Keratinocyte (primary cell): ENCODE results near the gene CCL17. TPM values are rescaled to one million over a fixed set of nuclear protein-coding genes. Genes with fewer than 3 reads are reported as not detected.
"Not testable (repeated sequence)": the region's sequence is repeated elsewhere in the genome, so short reads cannot be mapped to it uniquely, and the experiment has no call there.

Experiments
- DNase-seq: peaks from one replicate; pipeline ENCODE4 v3.0.0-alpha.2; 2011; ENCODE audit warnings: low read depth, missing footprints, low spot score
- FAIRE-seq: peaks from 2 replicates; lab custom pipeline; 2011; peaks lifted over from hg19 to GRCh38; lab: Jason Lieb, UNC
- H2AFZ ChIP-seq: 2 replicates; pipeline ENCODE4 v1.6.0; 2012; ENCODE audit warnings: low read length, control low read depth, inconsistent platforms; ENCODE audit not compliant: control insufficient read depth
- H3K27ac ChIP-seq: 2 replicates; pipeline ENCODE4 v1.5.1; 2011; ENCODE audit warnings: low read length; ENCODE audit not compliant: control insufficient read depth, insufficient read depth
- H3K27me3 ChIP-seq: 3 replicates; pipeline ENCODE4 v1.6.0; 2011; ENCODE audit warnings: low read length; ENCODE audit not compliant: control insufficient read depth, insufficient read depth; ENCODE audit errors: extremely low read depth
- H3K36me3 ChIP-seq, 2 experiments: 2 replicates in 1 of 2; 3 replicates in 1 of 2; pipeline ENCODE4 v1.5.1; 2011; ENCODE audit warnings: low read length in 2 of 2, mild to moderate bottlenecking in 1 of 2; ENCODE audit not compliant: control insufficient read depth in 2 of 2, insufficient read depth in 2 of 2; ENCODE audit errors: extremely low read depth in 1 of 2
- H3K4me1 ChIP-seq: 3 replicates; pipeline ENCODE4 v1.5.1; 2011; ENCODE audit warnings: low read length; ENCODE audit not compliant: control insufficient read depth, insufficient read depth; ENCODE audit errors: extremely low read depth
- H3K4me2 ChIP-seq: 3 replicates; pipeline ENCODE4 v1.6.0; 2011; ENCODE audit warnings: low read depth, low read length; ENCODE audit not compliant: control insufficient read depth, insufficient read depth; ENCODE audit errors: extremely low read depth
- H3K4me3 ChIP-seq, 3 experiments: fragments of 200-600 bp in 1 of 3; sonication (generic) in 1 of 3; 2 replicates in 2 of 3; 3 replicates in 1 of 3; pipeline ENCODE4 v1.5.1; 2011 to 2016; ENCODE audit warnings: low read length in 3 of 3, mild to moderate bottlenecking in 3 of 3, control low read depth in 2 of 3, inconsistent platforms in 1 of 3, low read depth in 1 of 3, mixed read lengths in 1 of 3, mixed run types in 1 of 3, moderate library complexity in 1 of 3; ENCODE audit not compliant: control insufficient read depth in 2 of 3, insufficient read depth in 2 of 3; ENCODE audit errors: extremely low read depth in 1 of 3
- H3K79me2 ChIP-seq: 2 replicates; pipeline ENCODE4 v1.6.0; 2012; ENCODE audit warnings: low read length; ENCODE audit not compliant: control insufficient read depth, insufficient read depth
- H3K9ac ChIP-seq: 3 replicates; pipeline ENCODE4 v1.6.0; 2011; ENCODE audit warnings: low read length; ENCODE audit not compliant: control insufficient read depth, insufficient read depth; ENCODE audit errors: extremely low read depth
- H3K9me1 ChIP-seq: 3 replicates; pipeline ENCODE4 v1.6.0; 2011; ENCODE audit warnings: low read length; ENCODE audit not compliant: control insufficient read depth, insufficient read depth; ENCODE audit errors: extremely low read depth
- H3K9me3 ChIP-seq: 2 replicates; pipeline ENCODE4 v1.5.1; 2012; ENCODE audit warnings: low read depth, low read length; ENCODE audit not compliant: control insufficient read depth
- H4K20me1 ChIP-seq: 3 replicates; pipeline ENCODE4 v1.6.0; 2011; ENCODE audit warnings: low read length; ENCODE audit not compliant: control insufficient read depth, insufficient read depth; ENCODE audit errors: extremely low read depth
- CTCF ChIP-seq, 3 experiments: IDR thresholded peaks in 1 of 3; conservative IDR thresholded peaks in 1 of 3; optimal IDR thresholded peaks in 1 of 3; 2 replicates in 2 of 3; 3 replicates in 1 of 3; pipeline versions ENCODE3 to v1.5.1; 2011; ENCODE audit warnings: low read length in 3 of 3, mild to moderate bottlenecking in 3 of 3, moderate library complexity in 2 of 3, control low read depth in 1 of 3, inconsistent platforms in 1 of 3; ENCODE audit not compliant: insufficient read depth in 2 of 3; ENCODE audit errors: extremely low read depth in 1 of 3
- EZH2 ChIP-seq: IDR thresholded peaks from one replicate; pipeline ENCODE4 v1.6.1; 2012; ENCODE audit warnings: inconsistent platforms, mild to moderate bottlenecking, low read length, moderate library complexity
- dilution Hi-C: fragments of 300-500 bp; cut with MboI; formaldehyde crosslinking; loops from one replicate; pipeline ENCODE4 v1.7.0; 2020; ENCODE audit warnings: low sequenced_read_pairs; ENCODE audit not compliant: extremely low pct_ligation_motif_present
- polyA plus RNA-seq, 5 experiments: library from polyadenylated mRNA; depleted of rRNA in 3 of 5; stranded (reverse) in 3 of 5; stranded (forward) in 1 of 5; unstranded in 1 of 5; fragments of >200 nt; gene quantifications; 1 replicate in 1 of 5; 2 replicates in 3 of 5; 3 replicates in 1 of 5; pipeline versions ENCODE4 v1.2.1 to v1.2.3, GENCODE V29; 2011 to 2012; ENCODE audit warnings: missing spikeins in 2 of 5, low read depth in 1 of 5, low replicate concordance in 1 of 5

The CCL17 gene
- polyA plus RNA-seq, 1 donor (not counting 4 experiments of a cell fraction or from before 2014, with no cell fraction given), result not detected

GRCh38 chr16:57396786-57397185, 7.8 kb upstream of the CCL17 start:
- no peaks in the 10 kb centered on the region for H4K20me1 ChIP-seq
- H3K27me3 ChIP-seq, result peaks cover 5% of the 10 kb centered on the region
- no peaks in the 10 kb centered on the region for H3K36me3 ChIP-seq
- H2AFZ ChIP-seq, result no peak overlapping the region
- FAIRE-seq, result no peak
- TF ChIP-seq EZH2, result no peak
- no peak for TF ChIP-seq CTCF (optimal IDR thresholded peaks at IDR 0.05 in 1 of 3, IDR thresholded peaks at IDR 0.05 in 1 of 3, conservative IDR thresholded peaks at IDR 0.05 in 1 of 3; ENCODE audit: extremely low read depth in 1 of 3, insufficient read depth in 2 of 3, low read length in 3 of 3)
- H3K79me2 ChIP-seq, result no peaks in the 10 kb centered on the region
- H3K4me1 ChIP-seq, result peaks cover 7% of the 10 kb centered on the region
- peaks cover 2% of the 10 kb centered on the region for H3K9me1 ChIP-seq
- DNase-seq, result no peak
- no peak overlapping the region for H3K4me3 ChIP-seq
- no peaks in the 10 kb centered on the region for H3K9me3 ChIP-seq
- no peak overlapping the region for H3K27ac ChIP-seq
- no peak overlapping the region for H3K9ac ChIP-seq
- dilution Hi-C loops, result no loop called here
- H3K4me2 ChIP-seq, result no peak overlapping the region

- H3K36me3 ChIP-seq, H3K9me3 ChIP-seq, DNase-seq, H3K4me1 ChIP-seq, H3K4me2 ChIP-seq, FAIRE-seq, H3K4me3 ChIP-seq, H3K27me3 ChIP-seq, dilution Hi-C loops, H3K27ac ChIP-seq, H4K20me1 ChIP-seq, H2AFZ ChIP-seq, H3K79me2 ChIP-seq, H3K9me1 ChIP-seq, H3K9ac ChIP-seq: not testable (repeated sequence)
These were observed 7.1 kb upstream of the CCL17 start for GRCh38 chr16:57397493-57397892.

- Histone ChIP-seq H3K36me3 (no peaks in the 10 kb centered on the region), H4K20me1 (no peaks in the 10 kb centered on the region), H3K79me2 (no peaks in the 10 kb centered on the region), H3K27ac (no peak overlapping the region), H3K4me2 (no peak overlapping the region), H3K9ac (no peak overlapping the region), H3K4me3 (no peak overlapping the region), H3K9me3 (no peaks in the 10 kb centered on the region), H3K9me1 (no peaks in the 10 kb centered on the region), H3K27me3 (peaks cover 15% of the 10 kb centered on the region), H2AFZ (no peak overlapping the region), H3K4me1 (peaks cover 3% of the 10 kb centered on the region)
- TF ChIP-seq CTCF (optimal IDR thresholded peaks at IDR 0.05 in 1 of 3, IDR thresholded peaks at IDR 0.05 in 1 of 3, conservative IDR thresholded peaks at IDR 0.05 in 1 of 3; ENCODE audit: extremely low read depth in 1 of 3, insufficient read depth in 2 of 3, low read length in 3 of 3) (no peak), EZH2 (no peak)
- DNase-seq (no peak), FAIRE-seq (no peak)
- dilution Hi-C loops, result no loop called here
These were observed 2.5 kb upstream of the CCL17 start for GRCh38 chr16:57401943-57402640.
